GM21360 (cell line): Measurements from ENCODE around the gene GNL3.
"Not testable (repeated sequence)": the region's sequence is repeated elsewhere in the genome, so short reads cannot be mapped to it uniquely, and the experiment has no call there.

Experiments
- ATAC-seq: cut with Tn5 transposase; IDR thresholded peaks from one replicate; pipeline ENCODE4 v1.9.1; 2021; ENCODE audit warnings: mild to moderate bottlenecking, moderate library complexity; ENCODE audit not compliant: unreplicated experiment

Gene GNL3

DNA sequence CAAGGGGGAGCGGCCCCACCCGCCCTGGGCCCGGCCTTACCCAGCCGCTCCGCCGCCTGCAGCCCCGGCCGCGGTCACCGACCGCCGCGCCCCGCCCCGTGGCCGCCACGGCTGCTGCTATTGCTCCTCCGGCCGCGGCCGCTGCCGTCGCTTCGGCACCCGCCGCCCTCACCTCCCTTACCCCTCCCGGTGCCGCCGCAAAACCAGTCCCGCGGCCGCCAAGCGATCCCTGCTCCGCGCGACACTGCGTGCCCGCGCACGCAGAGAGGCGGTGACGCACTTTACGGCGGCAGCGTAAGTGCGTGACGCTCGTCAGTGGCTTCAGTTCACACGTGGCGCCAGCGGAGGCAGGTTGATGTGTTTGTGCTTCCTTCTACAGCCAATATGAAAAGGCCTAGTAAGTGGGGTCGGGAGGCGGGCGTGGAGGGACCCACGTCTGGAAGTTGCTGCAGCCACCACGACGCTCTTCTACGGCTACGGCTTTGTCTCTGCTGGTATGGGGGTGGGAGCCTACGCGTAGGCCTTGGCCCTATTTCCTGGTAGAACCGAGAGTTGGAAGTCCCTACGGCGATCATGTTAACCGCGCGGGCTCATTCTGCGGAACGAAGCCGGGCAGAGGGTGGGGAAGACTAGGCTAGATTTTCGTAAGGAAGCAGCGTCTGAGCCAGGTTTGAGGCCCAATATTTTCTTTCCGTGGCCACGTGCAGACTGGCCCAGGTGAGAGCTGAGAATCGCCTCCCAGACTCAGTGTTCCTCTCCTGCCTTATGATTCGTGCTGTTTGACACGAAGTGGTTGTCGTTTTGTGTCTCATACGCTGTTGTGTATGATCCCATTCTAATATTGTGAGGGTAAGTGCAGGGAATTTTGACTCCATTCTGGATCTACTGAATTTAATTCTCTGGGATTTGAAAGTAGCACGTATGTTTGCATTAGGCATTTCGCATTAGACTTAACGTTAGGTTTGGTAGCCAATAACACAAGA, at the start of gene GNL3, which contains the start of gene PBRM1:
GNL3 (plus strand) TSS at position 324 of the 983 bp plus-strand sequence; CDS start at position 385, 61 bp downstream.
PBRM1 (minus strand) TSS at position 205 of the 983 bp plus-strand sequence.
- peak; percentile 75 for ATAC-seq

DNA sequence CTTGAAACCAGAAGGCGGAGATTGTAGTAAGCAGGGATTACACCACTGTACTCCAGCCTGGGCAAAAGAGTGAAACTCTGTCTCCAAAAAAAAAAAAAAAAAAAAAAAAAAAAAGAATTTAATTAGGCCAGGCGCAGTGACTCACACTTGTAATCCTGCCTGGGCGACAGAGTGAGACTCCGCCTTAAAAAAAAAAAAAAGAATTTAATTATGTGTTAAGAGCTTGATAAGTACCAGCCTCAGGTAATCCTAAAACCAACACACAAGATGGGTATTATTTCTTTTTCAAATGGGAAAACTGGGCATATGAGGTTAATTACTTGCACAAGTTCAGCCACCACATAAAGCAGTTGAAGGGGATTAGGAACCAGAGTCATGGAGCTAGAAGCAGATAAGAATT, 49.2 kb upstream of the GNL3 start:
- no peak for ATAC-seq

GRCh38 chr3:52645549-52645948, 40.3 kb upstream of the GNL3 start:
- ATAC-seq = no peak

- no peak for ATAC-seq
These were observed 36.2 kb upstream of the GNL3 start for GRCh38 chr3:52649461-52650210.

GRCh38 chr3:52650439-52650838, 35.4 kb upstream of the GNL3 start:
- no peak for ATAC-seq

GRCh38 chr3:52651592-52651991, 34.2 kb upstream of the GNL3 start:
- no peak for ATAC-seq

DNA sequence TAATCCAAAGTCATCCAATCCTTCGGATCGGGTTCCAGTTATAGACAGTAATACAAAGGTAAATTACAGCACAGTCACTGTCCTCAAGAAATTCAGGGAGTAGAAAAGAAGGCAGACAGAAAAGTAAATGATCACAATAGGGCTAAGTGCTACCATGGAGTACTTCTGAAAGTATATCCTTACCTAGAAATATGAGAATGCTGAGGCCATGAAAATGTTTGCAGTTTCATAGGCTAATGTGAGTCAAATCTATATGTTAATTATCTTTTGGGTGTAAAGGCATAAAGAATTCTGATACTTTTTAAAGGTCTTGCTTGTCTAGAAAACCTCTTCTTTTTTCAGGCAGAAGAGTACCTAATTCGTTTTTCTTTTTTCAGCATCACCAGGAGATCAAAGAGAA, 29.9 kb upstream of the GNL3 start:
- ATAC-seq = no peak

DNA sequence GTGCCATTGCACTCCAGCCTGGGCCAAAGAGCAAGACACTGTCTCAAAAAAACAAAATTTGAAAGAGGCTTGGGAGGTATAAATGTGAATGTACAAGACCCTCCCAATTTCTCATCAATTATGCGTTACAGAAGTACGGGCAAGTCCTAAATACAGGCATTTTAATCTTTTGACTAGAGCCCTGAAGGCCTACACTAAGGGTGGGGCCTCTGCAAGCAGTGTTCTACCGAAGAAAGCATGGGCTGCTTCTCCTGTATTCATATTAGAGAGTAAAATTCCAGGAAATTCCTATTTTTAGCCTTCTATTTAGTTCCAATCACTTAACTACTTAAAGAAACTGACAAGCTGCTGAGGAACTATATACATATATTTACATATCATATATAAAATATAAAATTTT, 25.8 kb upstream of the GNL3 start:
- no peak for ATAC-seq

DNA sequence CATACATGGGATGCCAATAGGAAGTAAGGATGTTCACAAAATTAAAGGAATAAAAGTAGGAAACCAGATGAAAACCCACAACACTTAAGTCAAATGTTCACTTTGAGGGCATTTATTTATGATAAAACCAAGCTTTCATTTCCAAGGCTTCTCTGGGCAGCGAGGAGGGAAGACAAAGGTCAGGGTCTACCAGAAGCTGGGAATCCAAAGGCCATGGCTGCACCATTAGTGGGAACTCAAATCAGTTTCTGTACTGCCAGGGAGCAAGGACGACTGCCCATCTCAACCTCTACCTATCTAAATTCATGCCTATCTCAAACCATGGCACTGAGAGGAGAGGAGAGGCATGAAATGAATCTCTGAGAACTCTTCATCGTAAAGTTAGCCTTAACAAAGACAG, 22.7 kb upstream of the GNL3 start:
- no peak for ATAC-seq

GRCh38 chr3:52670621-52671521, 15.0 kb upstream of the GNL3 start:
- ATAC-seq = no peak

GRCh38 chr3:52671676-52672075, 14.2 kb upstream of the GNL3 start:
- no peak for ATAC-seq

DNA sequence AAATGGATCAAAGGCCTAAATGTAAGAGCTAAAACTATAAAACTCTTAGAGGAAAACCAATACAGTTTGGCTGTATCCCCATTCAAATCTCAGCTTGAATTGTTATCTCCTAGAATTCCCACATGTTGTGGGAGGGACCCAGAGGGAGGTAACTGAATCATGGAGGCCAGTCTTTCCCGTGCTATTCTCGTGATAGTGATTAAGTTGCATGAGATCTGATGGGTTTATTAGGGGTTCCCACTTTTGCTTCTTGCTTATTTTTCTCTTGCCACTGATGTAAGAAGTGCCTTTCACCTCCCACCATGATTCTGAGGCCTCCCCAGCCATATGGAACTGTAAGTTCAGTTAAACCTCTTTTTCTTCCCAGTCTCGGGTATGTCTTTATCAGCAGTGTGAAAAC, 9.6 kb upstream of the GNL3 start:
- ATAC-seq = not testable (repeated sequence)

DNA sequence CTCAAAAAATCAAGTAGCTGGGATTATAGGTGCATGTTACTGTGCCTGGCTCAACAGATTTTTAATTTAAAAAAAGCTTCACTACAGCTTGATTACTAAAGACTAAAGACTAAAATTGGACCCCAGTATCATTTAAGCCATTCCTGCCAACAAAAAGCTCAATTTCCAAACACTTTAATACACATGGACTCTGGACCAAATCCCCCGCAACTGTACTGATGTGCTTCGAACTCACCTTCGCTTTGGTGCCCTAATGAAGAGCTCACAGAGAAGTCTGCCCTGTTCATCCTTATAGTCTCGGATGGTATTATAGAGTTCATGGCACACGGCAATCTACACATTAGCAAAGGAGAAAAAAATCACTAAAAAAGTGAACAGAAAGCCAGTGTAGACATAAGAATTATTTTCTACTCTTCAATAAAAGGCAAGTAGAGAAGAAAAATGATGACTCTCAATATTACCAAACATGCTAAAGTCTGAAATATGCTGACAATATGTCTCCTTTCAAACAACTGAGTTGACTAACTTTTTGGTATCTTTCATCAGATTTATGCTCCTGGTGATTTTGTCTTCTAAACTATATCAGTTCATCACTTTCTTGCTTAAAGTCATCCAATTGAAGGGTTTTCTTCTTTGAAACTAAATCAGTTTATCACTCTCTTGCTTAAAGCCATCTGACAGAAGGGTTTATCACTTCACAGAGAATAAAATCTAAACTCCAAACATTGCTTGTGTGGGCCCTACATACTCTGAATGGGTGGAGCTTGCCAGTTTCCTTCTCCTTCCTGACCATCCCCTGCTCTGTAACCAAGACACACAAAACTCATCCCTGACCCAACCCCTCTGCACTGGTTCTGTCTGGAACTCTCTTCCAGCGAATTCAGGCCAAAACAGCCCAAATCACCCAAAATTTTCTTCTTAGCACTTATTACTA, 7.3 kb upstream of the GNL3 start:
- ATAC-seq = no peak

DNA sequence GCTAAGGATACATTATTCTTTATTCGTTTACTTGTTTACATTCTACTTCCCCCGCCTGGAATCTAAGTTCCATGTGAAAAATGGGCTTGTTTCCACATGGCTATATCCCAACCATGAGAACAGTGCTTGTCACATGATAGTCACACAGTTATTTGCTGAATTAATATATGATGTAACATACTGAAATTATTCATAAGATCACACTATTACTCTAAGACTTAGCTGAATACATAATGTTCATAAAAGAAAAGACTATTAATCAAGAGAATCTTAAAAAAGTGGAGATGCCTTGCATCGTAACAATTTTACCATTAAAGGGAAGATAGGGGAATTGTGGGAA, 6.7 kb upstream of the GNL3 start:
- no peak for ATAC-seq

DNA sequence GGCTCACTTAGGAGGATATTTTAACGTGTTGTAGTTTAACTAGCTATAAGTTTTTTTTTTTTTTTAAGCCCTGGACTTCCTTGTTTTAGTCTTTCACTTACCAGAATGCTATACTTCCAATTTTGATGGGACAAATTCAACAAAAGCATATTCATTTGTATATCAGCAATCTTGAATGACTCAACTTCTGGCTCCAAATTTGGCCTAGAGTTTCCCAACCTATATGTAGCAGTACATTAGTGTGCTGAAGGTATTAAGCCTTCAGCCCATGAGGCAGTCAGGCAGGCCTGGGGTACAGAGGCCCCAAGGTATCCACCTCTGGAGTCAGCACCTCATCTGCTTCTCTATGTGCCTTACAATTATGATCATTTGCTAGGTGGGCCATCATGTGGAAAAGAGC, 6.0 kb upstream of the GNL3 start:
- ATAC-seq = no peak

GRCh38 chr3:52681596-52681995, 4.2 kb upstream of the GNL3 start:
- ATAC-seq = no peak

DNA sequence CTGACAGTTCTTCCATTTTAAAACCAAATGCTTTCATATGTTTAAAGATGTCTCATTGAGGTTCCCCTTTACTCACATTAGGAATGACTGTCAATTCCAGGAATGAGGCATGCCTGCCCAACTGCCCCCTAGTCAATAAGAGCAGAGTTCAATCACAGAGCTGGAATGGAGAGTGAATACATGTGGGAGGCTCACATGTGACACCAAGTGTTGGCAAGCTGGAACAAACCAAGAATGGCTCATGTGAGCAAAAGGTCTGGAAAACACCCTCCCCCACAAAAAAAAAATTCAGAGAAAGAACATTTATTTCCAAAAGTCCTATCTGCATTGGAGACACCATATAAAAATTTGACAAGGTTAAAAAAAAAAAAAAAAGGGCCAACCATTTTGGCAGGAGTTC, 3.8 kb upstream of the GNL3 start:
- ATAC-seq = no peak

GRCh38 chr3:52683611-52684010, 2.2 kb upstream of the GNL3 start:
- no peak for ATAC-seq

GRCh38 chr3:52684184-52684583, 1.6 kb upstream of the GNL3 start:
- no peak for ATAC-seq

DNA sequence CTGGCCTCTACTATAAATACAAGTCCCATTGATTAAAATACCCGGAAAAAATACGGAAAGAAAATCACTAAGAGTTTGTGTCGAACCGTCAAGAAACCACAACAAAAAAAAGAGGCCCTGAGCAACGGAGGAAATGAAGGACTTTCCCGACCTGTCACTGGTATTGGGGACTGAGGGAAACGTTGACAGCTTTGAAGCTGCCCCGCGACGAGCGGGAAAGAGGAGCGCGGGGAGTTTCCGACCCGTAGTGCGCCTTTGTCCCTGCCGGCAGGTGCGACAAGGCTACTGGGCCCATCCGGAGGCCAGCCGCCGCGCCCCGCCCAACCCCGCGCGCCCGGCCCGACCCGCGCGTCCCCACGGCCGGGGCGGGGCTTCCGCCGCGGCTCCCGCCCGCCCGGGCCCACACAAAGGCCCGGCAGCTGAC, 535 bp upstream of the GNL3 start:
- peak; percentile 76 for ATAC-seq
